SK-N-SH treated with all-trans-retinoic acid at 6 μM for 48 hours (cell line): ENCODE results near the gene LIMCH1.

Experiments
- BACH2 ChIP-seq: fragments of 250-450 bp; sonication (Bioruptor Pico); IDR thresholded peaks from 2 replicates; pipeline ENCODE4 v1.9.0; 2021; ENCODE audit warnings: mild to moderate bottlenecking, borderline replicate concordance
- PATZ1 ChIP-seq: fragments of 250-450 bp; sonication (Bioruptor Pico); IDR thresholded peaks from 2 replicates; pipeline ENCODE4 v1.8.0; 2020; ENCODE audit warnings: mild to moderate bottlenecking, moderate library complexity, borderline replicate concordance
- PPARA ChIP-seq: fragments of 250-450 bp; sonication (Bioruptor Pico); IDR thresholded peaks from 2 replicates; pipeline ENCODE4 v1.5.0; 2020; ENCODE audit warnings: mild to moderate bottlenecking, borderline replicate concordance
- ZNF70 ChIP-seq: fragments of 450-650 bp; formaldehyde crosslinking; IDR thresholded peaks from 2 replicates; pipeline ENCODE4 v1.5.0; 2020; ENCODE audit warnings: mild to moderate bottlenecking, moderate library complexity

- TF ChIP-seq PPARA (CRISPR knock-in tag) (no peak), ZNF70 (CRISPR knock-in tag) (no peak), PATZ1 (CRISPR knock-in tag) (no peak), BACH2 (CRISPR knock-in tag) (no peak)
These were observed 82.8 kb downstream of the LIMCH1 start for GRCh38 chr4:41620594-41621256.
